Mesenchymal stem cell (in vitro differentiated cells and primary cell): ENCODE measurements around the gene SIX5.
A peak's percentile ranks its signal among the peaks of the same experiment; 100 is the strongest.

Source experiments
- DNase-seq: peaks from one replicate; pipeline ENCODE4 v3.0.0-alpha.2; 2013
- H2AFZ ChIP-seq: one replicate; pipeline ENCODE4 v1.6.1; 2013; ENCODE audit warnings: low read depth, mild to moderate bottlenecking, control low read depth, inconsistent platforms, low read length, moderate library complexity
- H2AK5ac ChIP-seq: 2 replicates; pipeline ENCODE4 v1.6.1; 2013; ENCODE audit warnings: low read length, moderate library complexity, mild to moderate bottlenecking, inconsistent platforms; ENCODE audit not compliant: severe bottlenecking
- H2BK120ac ChIP-seq: one replicate; pipeline ENCODE4 v1.6.1; 2013; ENCODE audit warnings: low read depth, mild to moderate bottlenecking, inconsistent platforms, low read length, moderate library complexity
- H2BK12ac ChIP-seq, 2 experiments: one replicate each; pipeline ENCODE4 v1.6.1; 2013; ENCODE audit warnings: inconsistent platforms in 2 of 2, low read length in 2 of 2, mild to moderate bottlenecking in 2 of 2, moderate library complexity in 2 of 2, control low read depth in 1 of 2
- H2BK15ac ChIP-seq: one replicate; pipeline ENCODE4 v1.6.1; 2013; ENCODE audit warnings: mild to moderate bottlenecking, low read depth, inconsistent platforms; ENCODE audit not compliant: poor library complexity, severe bottlenecking
- H2BK5ac ChIP-seq: 2 replicates; pipeline ENCODE4 v1.6.1; 2013; ENCODE audit warnings: low read depth, mild to moderate bottlenecking, low read length, control low read depth, inconsistent platforms; ENCODE audit not compliant: poor library complexity, severe bottlenecking
- H3K14ac ChIP-seq, 2 experiments: one replicate each; pipeline ENCODE4 v1.6.1; 2013; ENCODE audit warnings: inconsistent platforms in 2 of 2, low read length in 2 of 2, control low read depth in 1 of 2, mild to moderate bottlenecking in 1 of 2, moderate library complexity in 1 of 2
- H3K18ac ChIP-seq, 2 experiments: one replicate each; pipeline ENCODE4 v1.6.1; 2013; ENCODE audit warnings: inconsistent platforms in 2 of 2, low read length in 2 of 2, control low read depth in 1 of 2, low read depth in 1 of 2, mild to moderate bottlenecking in 1 of 2
- H3K23ac ChIP-seq, 2 experiments: one replicate each; pipeline ENCODE4 v1.6.1; 2013; ENCODE audit warnings: inconsistent platforms in 2 of 2, low read length in 2 of 2, mild to moderate bottlenecking in 2 of 2, moderate library complexity in 2 of 2, control low read depth in 1 of 2
- H3K27ac ChIP-seq: 2 replicates; pipeline ENCODE4 v1.5.1; 2013; ENCODE audit warnings: mild to moderate bottlenecking, moderate library complexity, low read length, control low read depth, inconsistent platforms; ENCODE audit not compliant: poor library complexity, severe bottlenecking
- H3K27me3 ChIP-seq, 2 experiments: 2 replicates each; pipeline versions ENCODE4 v1.6.1 to v1.7.0; 2013; ENCODE audit warnings: low read length in 2 of 2, mild to moderate bottlenecking in 2 of 2, moderate library complexity in 2 of 2, control low read depth in 1 of 2, inconsistent platforms in 1 of 2; ENCODE audit not compliant: control insufficient read depth in 1 of 2, insufficient read depth in 1 of 2
- H3K36me3 ChIP-seq, 2 experiments: 2 replicates each; pipeline versions ENCODE4 v1.6.1 to v1.7.0; 2013; ENCODE audit warnings: low read length in 2 of 2, control low read depth in 1 of 2, inconsistent platforms in 1 of 2, low read depth in 1 of 2, mild to moderate bottlenecking in 1 of 2; ENCODE audit not compliant: insufficient read depth in 2 of 2, control insufficient read depth in 1 of 2
- H3K4ac ChIP-seq, 2 experiments: one replicate each; pipeline ENCODE4 v1.6.1; 2013; ENCODE audit warnings: inconsistent platforms in 2 of 2, low read length in 2 of 2, mild to moderate bottlenecking in 2 of 2, moderate library complexity in 2 of 2, control low read depth in 1 of 2, low read depth in 1 of 2
- H3K4me1 ChIP-seq: 2 replicates; pipeline ENCODE4 v1.6.1; 2013; ENCODE audit warnings: low read depth, low read length, control low read depth; ENCODE audit not compliant: control insufficient read depth, insufficient read depth
- H3K4me2 ChIP-seq: 2 replicates; pipeline ENCODE4 v1.6.1; 2013; ENCODE audit warnings: low read length, mild to moderate bottlenecking, inconsistent platforms; ENCODE audit not compliant: poor library complexity, severe bottlenecking
- H3K4me3 ChIP-seq, 2 experiments: 2 replicates each; pipeline versions ENCODE4 v1.5.1 to v1.7.0; 2013; ENCODE audit warnings: low read length in 2 of 2, mild to moderate bottlenecking in 2 of 2, control low read depth in 1 of 2, low read depth in 1 of 2; ENCODE audit not compliant: insufficient read depth in 1 of 2
- H3K79me1 ChIP-seq: replicated peaks from 2 replicates; pipeline ENCODE4 v1.6.1; 2013; ENCODE audit warnings: mild to moderate bottlenecking, control low read depth, low read length, inconsistent platforms; ENCODE audit not compliant: poor library complexity, severe bottlenecking
- H3K9ac ChIP-seq: 2 replicates; pipeline ENCODE4 v1.7.0; 2013; ENCODE audit warnings: mild to moderate bottlenecking, low read length, moderate library complexity
- H3K9me3 ChIP-seq: 2 replicates; pipeline ENCODE4 v1.7.0; 2013; ENCODE audit warnings: mild to moderate bottlenecking, low read length; ENCODE audit not compliant: control insufficient read depth
- H4K8ac ChIP-seq: one replicate; pipeline ENCODE4 v1.6.1; 2013; ENCODE audit warnings: inconsistent platforms, mild to moderate bottlenecking, low read length, moderate library complexity
- H4K91ac ChIP-seq: one replicate; pipeline ENCODE4 v1.6.1; 2013; ENCODE audit warnings: mild to moderate bottlenecking, low read length, inconsistent platforms
- WGBS: methylation state at CpG from one replicate; pipeline ENCODE4 v1.1.7; 2013; ENCODE audit warnings: mixed read lengths; 5-methylcytosine and 5-hydroxymethylcytosine counted together

The SIX5 gene

DNA sequence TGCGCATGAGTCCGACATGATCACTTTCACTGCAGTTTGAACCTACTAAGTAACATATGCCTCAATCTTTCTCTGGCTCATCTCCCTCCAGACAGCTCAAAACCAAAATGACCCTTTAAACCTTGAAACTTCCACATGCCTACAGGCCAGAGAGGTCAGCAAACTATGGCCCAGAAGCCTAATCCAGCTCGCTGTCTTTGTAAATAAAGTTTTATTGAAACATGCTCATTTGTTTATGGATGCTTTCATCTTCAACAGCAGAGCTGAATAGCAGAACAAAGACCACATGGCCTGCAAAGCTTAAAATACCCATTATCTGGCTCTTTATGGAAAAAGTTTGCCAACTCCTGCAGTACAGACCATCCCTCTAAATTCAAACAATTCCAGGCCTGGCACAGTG is 53.9 kb downstream of the SIX5 start:
- H2BK120ac ChIP-seq: peak overlapping the region; percentile 64
- no peak for DNase-seq
- H3K23ac ChIP-seq: no peak overlapping the region
- no peak overlapping the region for H3K4me2 ChIP-seq
- peaks cover 30% of the 10 kb centered on the region for H3K79me1 ChIP-seq
- no peak overlapping the region for H3K9ac ChIP-seq
- WGBS: 84% methylated on average over 3 of the region's 3 CpGs
- H2AFZ ChIP-seq: no peak overlapping the region
- H3K27ac ChIP-seq: no peak overlapping the region
- H2BK5ac ChIP-seq: no peak overlapping the region
- no peak overlapping the region for H2BK12ac ChIP-seq
- H3K4ac ChIP-seq: no peak overlapping the region
- no peak overlapping the region for H3K4me3 ChIP-seq
- H3K4me1 ChIP-seq: peaks cover 9% of the 10 kb centered on the region
- H3K36me3 ChIP-seq: peaks cover 29 to 31% of the 10 kb centered on the region in 2 experiments
- H3K14ac ChIP-seq: no peak overlapping the region
- H3K18ac ChIP-seq: no peak overlapping the region
- H4K8ac ChIP-seq: no peak overlapping the region
- no peak overlapping the region for H2AK5ac ChIP-seq
- H4K91ac ChIP-seq: no peak overlapping the region
- H3K27me3 ChIP-seq: no peaks in the 10 kb centered on the region
- no peak overlapping the region for H2BK15ac ChIP-seq
- no peaks in the 10 kb centered on the region for H3K9me3 ChIP-seq
